ENCODE data around the gene RAD51D.
A peak's percentile ranks its signal among the peaks of the same experiment; 100 is the strongest.
"Not testable (repeated sequence)": the region's sequence is repeated elsewhere in the genome, so short reads cannot be mapped to it uniquely, and the experiment has no call there.

Gene RAD51D

DNA sequence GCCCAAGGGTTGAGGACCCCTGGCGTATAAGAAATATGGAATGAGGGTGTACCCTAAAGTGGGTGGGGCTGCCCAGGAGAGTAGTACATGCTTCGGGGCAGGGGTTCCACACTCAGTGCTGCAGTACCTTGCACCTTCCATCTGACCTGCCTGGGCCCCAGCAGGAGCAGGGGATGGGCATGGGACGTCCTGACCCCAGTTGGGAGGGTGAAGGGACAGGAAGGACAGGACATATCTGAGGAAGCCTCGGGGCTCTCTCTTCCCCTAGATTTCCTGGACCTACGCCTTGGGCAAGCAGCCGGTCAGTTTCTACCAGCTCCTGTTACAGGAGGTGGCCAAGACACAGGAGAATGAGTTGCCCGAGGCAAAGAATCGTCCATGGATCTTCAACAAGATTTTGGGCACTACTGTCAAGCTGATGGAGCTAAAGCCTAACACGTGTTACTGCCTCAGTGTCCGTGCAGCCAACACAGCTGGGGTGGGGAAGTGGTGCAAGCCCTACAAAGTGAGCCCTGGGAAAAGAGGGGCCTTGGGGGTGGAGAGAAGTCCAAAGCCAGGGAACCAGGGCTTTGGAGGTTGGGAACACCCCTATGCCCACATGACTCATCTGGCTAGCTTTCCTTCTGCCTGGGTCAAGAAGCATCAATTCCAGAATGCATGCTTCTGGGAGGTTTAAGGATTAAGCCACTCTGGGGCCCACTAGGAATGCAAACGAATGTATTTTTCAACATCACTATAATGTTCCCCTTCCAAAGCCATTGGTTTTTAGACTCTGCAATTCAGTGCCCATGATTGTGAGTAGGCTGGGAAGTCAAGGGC, 9.7 kb upstream of the RAD51D start:
- no peak overlapping the region for H3K4me3 ChIP-seq (ENCODE audit: low read depth, low read length)
- TF ChIP-seq MYC (IDR thresholded peaks at IDR 0.05; ENCODE audit: low read depth, low read length) (no peak), POLR2A (IDR thresholded peaks at IDR 0.05; ENCODE audit: extremely low read depth, insufficient read length) (no peak)
- TF ChIP-seq, protein P1, sequence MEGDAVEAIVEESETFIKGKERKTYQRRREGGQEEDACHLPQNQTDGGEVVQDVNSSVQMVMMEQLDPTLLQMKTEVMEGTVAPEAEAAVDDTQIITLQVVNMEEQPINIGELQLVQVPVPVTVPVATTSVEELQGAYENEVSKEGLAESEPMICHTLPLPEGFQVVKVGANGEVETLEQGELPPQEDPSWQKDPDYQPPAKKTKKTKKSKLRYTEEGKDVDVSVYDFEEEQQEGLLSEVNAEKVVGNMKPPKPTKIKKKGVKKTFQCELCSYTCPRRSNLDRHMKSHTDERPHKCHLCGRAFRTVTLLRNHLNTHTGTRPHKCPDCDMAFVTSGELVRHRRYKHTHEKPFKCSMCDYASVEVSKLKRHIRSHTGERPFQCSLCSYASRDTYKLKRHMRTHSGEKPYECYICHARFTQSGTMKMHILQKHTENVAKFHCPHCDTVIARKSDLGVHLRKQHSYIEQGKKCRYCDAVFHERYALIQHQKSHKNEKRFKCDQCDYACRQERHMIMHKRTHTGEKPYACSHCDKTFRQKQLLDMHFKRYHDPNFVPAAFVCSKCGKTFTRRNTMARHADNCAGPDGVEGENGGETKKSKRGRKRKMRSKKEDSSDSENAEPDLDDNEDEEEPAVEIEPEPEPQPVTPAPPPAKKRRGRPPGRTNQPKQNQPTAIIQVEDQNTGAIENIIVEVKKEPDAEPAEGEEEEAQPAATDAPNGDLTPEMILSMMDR (IDR thresholded peaks at IDR 0.05; ENCODE audit: low read depth, low read length), result no peak
- TF ChIP-seq, protein P2, sequence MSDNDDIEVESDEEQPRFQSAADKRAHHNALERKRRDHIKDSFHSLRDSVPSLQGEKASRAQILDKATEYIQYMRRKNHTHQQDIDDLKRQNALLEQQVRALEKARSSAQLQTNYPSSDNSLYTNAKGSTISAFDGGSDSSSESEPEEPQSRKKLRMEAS (IDR thresholded peaks at IDR 0.05; ENCODE audit: low read depth, low read length), result no peak
- no peak for DNase-seq (ENCODE audit: low read depth)

DNA sequence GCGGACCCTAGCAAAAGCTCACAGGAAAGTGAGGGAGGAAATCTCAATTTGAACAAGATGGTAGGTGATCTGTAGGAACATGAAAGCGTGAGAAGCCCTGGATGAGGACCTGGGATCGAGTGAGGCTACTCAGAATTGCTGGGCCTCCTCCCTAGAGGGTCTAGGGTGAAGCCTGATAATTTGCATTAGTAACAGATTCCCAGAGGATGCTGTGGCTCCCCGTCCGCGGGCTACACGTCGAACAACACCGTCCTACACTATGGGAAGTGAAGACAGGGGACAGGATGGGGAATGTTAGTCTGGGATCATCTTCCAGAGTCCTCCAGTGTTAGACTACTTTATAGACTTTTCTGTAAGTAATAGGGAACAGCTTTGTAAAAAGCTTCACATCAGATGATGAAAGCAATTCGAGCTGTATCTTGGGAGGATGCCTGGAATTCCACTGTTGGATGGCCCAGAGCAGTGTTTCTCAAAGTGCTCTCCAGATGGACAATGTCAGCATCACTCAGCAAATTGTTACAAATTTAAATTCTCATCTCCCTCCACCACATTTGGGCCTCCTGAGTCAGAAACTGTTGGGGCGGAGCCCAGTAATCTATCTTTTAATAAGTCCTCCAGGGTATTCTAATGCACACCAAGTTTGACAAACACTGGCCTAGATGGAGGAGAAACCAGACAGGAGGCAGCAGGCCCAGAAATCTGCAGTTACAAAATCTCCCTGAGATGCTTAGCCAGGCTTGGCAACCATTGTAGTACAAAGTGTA, 8.3 kb upstream of the RAD51D start:
- no peak for DNase-seq (ENCODE audit: low read depth)
- TF ChIP-seq MYC (IDR thresholded peaks at IDR 0.05; ENCODE audit: low read depth, low read length) (no peak), POLR2A (IDR thresholded peaks at IDR 0.05; ENCODE audit: extremely low read depth, insufficient read length) (no peak)
- TF ChIP-seq, protein P2 (IDR thresholded peaks at IDR 0.05; ENCODE audit: low read depth, low read length), result no peak
- TF ChIP-seq, protein P1 (IDR thresholded peaks at IDR 0.05; ENCODE audit: low read depth, low read length), result no peak

DNA sequence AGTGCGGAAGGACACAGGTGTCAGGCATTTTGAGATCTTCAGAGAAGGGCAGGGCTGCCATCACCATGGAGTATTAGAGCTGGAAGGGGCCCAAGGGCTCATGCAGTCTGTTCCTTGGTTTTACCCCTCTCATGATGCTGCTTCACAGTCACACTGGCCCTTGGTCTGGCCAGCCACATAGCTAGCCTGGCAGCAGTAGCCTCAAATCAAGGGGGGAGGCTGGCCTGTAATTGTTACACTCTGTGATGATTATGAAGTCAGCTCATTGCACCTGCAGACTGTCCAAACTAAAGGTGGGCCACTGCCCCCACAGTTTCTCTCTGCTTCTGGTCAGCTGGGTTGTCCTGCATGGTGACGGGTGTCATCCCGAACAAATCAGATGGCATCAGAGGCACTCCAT, 1.7 kb upstream of the RAD51D start, which contains the start of gene FNDC8:
FNDC8 (plus strand) TSS at position 301 of the 400 bp plus-strand sequence; CDS start at position 380, 79 bp downstream.
- DNase-seq (ENCODE audit: low read depth), result no peak
- TF ChIP-seq, protein P2 (IDR thresholded peaks at IDR 0.05; ENCODE audit: low read depth, low read length), result no peak
- TF ChIP-seq POLR2A (IDR thresholded peaks at IDR 0.05; ENCODE audit: extremely low read depth, insufficient read length) (no peak), MYC (IDR thresholded peaks at IDR 0.05; ENCODE audit: low read depth, low read length) (no peak)
- TF ChIP-seq, protein P1 (IDR thresholded peaks at IDR 0.05; ENCODE audit: low read depth, low read length), result no peak
- H3K4me3 ChIP-seq (ENCODE audit: low read depth, low read length), result no peak within 1 kb of the TSS

More for the DNA sequence above, 8.3 kb upstream of the RAD51D start:
- no peak overlapping the region for H3K4me3 ChIP-seq (ENCODE audit: low read depth, low read length)

DNA sequence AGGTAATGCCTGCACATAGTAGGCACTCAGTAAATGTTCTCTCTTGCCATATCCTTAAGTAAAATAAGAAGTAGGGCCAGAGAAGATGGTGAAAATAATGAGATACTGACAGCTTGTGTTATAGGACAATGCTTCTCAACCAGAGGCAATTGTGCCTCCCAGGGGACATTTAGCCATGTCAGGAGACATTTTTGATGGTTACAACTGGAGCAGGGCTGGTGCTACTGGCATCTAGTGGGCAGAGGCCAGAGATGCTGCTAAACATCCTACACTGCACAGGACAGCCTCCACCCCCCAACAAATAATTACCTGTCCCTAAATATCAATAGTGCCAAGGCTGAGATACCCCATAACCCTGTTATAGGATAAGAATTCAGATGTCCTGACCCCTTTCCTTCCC, 1.7 kb downstream of the RAD51D start:
- peak; percentile 82 for DNase-seq (ENCODE audit: low read depth)
- TF ChIP-seq MYC (IDR thresholded peaks at IDR 0.05; ENCODE audit: low read depth, low read length) (no peak), POLR2A (IDR thresholded peaks at IDR 0.05; ENCODE audit: extremely low read depth, insufficient read length) (no peak)
- TF ChIP-seq, protein P1 (IDR thresholded peaks at IDR 0.05; ENCODE audit: low read depth, low read length), result peak; percentile 57
- TF ChIP-seq, protein P2 (IDR thresholded peaks at IDR 0.05; ENCODE audit: low read depth, low read length), result no peak
- no peak overlapping the region for H3K4me3 ChIP-seq (ENCODE audit: low read depth, low read length)

DNA sequence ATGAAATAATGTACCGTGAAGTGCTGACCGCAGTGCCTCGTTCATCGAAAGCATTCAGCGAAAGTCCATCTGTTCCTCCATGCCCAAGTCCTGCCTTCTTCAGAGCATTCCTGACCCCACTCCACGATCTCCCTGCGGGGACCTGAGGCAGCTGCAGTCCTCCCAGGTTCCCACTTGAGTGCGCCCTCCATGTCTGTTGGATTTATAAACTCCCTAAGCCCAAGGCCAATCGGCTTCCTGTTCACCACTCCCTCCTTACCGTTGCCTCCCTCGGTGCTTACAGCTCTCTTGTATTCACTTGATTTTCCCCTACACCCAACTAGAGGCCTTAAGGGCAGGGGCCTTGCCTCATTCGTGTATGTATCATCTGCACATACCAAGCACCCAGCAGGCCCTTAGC, 2.8 kb downstream of the RAD51D start:
- TF ChIP-seq, protein P1 (IDR thresholded peaks at IDR 0.05; ENCODE audit: low read depth, low read length), result no peak
- TF ChIP-seq, protein P2 (IDR thresholded peaks at IDR 0.05; ENCODE audit: low read depth, low read length), result no peak
- TF ChIP-seq POLR2A (IDR thresholded peaks at IDR 0.05; ENCODE audit: extremely low read depth, insufficient read length) (no peak), MYC (IDR thresholded peaks at IDR 0.05; ENCODE audit: low read depth, low read length) (no peak)
- peak; percentile 36 for DNase-seq (ENCODE audit: low read depth)
- no peak overlapping the region for H3K4me3 ChIP-seq (ENCODE audit: low read depth, low read length)

DNA sequence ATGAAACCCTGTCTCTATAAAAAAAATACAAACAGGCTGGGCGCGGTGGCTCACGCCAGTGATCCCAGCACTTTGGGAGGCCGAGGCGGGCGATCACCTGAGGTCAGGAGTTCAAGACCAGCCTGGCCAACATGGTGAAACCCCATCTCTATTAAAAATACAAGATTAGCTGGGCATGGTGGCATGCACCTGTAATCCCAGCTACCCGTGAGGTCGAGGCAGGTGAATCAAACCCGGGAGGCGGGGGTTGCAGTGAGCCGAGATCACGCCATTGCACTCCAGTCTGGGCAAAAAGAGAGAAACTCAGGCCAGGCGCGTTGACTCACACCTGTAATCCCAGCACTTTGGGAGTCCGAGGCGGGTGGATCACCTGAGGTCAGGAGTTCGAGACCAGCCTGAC, 8.9 kb downstream of the RAD51D start:
- DNase-seq (ENCODE audit: low read depth), result not testable (repeated sequence)

More for the DNA sequence above, 8.9 kb downstream of the RAD51D start:
- H3K4me3 ChIP-seq (ENCODE audit: low read depth, low read length), result not testable (repeated sequence)

All from NB4 (cell line).